Endothelial cell of umbilical vein (primary cell): Measurements from ENCODE around the gene CYB5R2. TPM values are rescaled to one million over a fixed set of nuclear protein-coding genes. Genes with fewer than 3 reads are reported as not detected.

Source experiments
- BruUV-seq: library from RNA; stranded (reverse); fragments of 400-500 nt; replicated peaks from 2 replicates; lab custom pipeline; 2021; lab: Mats Ljungman, UMichigan
- CTCF ChIA-PET: fragments of 300-600, 350-600 bp; sonication (Branson Sonifier 250); formaldehyde crosslinking; loops from one replicate; lab custom pipeline; 2021; ENCODE audit warnings: antibody characterized with exemption, inconsistent platforms; lab: Charles Lee
- POLR2A ChIA-PET: fragments of 300-600, 350-600 bp; sonication (Branson Sonifier 250); formaldehyde crosslinking; loops from one replicate; lab custom pipeline; 2021; ENCODE audit warnings: antibody characterized with exemption, inconsistent platforms; lab: Charles Lee
- DNase-seq: peaks from one replicate; pipeline ENCODE4 v3.0.0-alpha.2; 2011; ENCODE audit warnings: low read depth, low spot score
- FAIRE-seq: peaks from 2 replicates; lab custom pipeline; 2011; peaks lifted over from hg19 to GRCh38; lab: Jason Lieb, UNC
- H2AFZ ChIP-seq: 2 replicates; pipeline ENCODE4 v1.6.0; 2012; ENCODE audit warnings: low read depth, low read length, control low read depth, inconsistent platforms
- H3K27ac ChIP-seq: 2 replicates; pipeline ENCODE4 v1.5.1; 2011; ENCODE audit warnings: low read depth, mild to moderate bottlenecking, control low read depth, low read length, moderate library complexity; ENCODE audit not compliant: insufficient read depth
- H3K27me3 ChIP-seq, 2 experiments: 2 replicates each; pipeline versions ENCODE4 v1.6.0 to v1.6.1; 2011; ENCODE audit warnings: low read length in 2 of 2, mixed read lengths in 1 of 2; ENCODE audit not compliant: control insufficient read depth in 2 of 2, insufficient read depth in 2 of 2
- H3K36me3 ChIP-seq, 2 experiments: 2 replicates in 1 of 2; 3 replicates in 1 of 2; pipeline ENCODE4 v1.5.1; 2011; ENCODE audit warnings: low read length in 2 of 2, mild to moderate bottlenecking in 1 of 2, moderate library complexity in 1 of 2; ENCODE audit not compliant: control insufficient read depth in 2 of 2, insufficient read depth in 2 of 2; ENCODE audit errors: extremely low read depth in 1 of 2
- H3K4me1 ChIP-seq: 3 replicates; pipeline ENCODE4 v1.5.1; 2011; ENCODE audit warnings: mild to moderate bottlenecking, low read length; ENCODE audit not compliant: control insufficient read depth, insufficient read depth; ENCODE audit errors: extremely low read depth
- H3K4me2 ChIP-seq: 2 replicates; pipeline ENCODE4 v1.6.1; 2011; ENCODE audit warnings: low read length, control low read depth, mixed read lengths; ENCODE audit not compliant: insufficient read depth
- H3K4me3 ChIP-seq, 3 experiments: fragments of 200-600 bp in 1 of 3; sonication (generic), shearing (Covaris generic) in 1 of 3; replicated peaks in 1 of 3; 2 replicates each; pipeline ENCODE4 v1.5.1; 2011 to 2016; ENCODE audit warnings: control low read depth in 3 of 3, low read length in 3 of 3, mild to moderate bottlenecking in 2 of 3, inconsistent platforms in 1 of 3, low read depth in 1 of 3, moderate library complexity in 1 of 3; ENCODE audit not compliant: insufficient read depth in 1 of 3
- H3K79me2 ChIP-seq: 2 replicates; pipeline ENCODE4 v1.6.0; 2012; ENCODE audit warnings: low read length, inconsistent platforms; ENCODE audit not compliant: control insufficient read depth, insufficient read depth
- H3K9ac ChIP-seq: replicated peaks from 2 replicates; pipeline ENCODE3; 2011; ENCODE audit warnings: low read length, control low read depth; ENCODE audit not compliant: insufficient read depth; ENCODE audit errors: extremely low read depth
- H3K9me1 ChIP-seq: replicated peaks from 3 replicates; pipeline ENCODE4 v1.6.0; 2011; ENCODE audit warnings: mild to moderate bottlenecking, low read length; ENCODE audit not compliant: control insufficient read depth, insufficient read depth; ENCODE audit errors: extremely low read depth
- H3K9me3 ChIP-seq: replicated peaks from 2 replicates; pipeline ENCODE4 v1.5.1; 2012; ENCODE audit warnings: low read length, inconsistent platforms; ENCODE audit not compliant: control insufficient read depth, insufficient read depth
- H4K20me1 ChIP-seq: replicated peaks from 2 replicates; pipeline ENCODE3; 2011; ENCODE audit warnings: mild to moderate bottlenecking, low read length; ENCODE audit not compliant: control insufficient read depth, insufficient read depth; ENCODE audit errors: extremely low read depth
- CTCF ChIP-seq, 2 donors: IDR thresholded peaks; 1 replicate in 1 of 2; 2 replicates in 1 of 2; pipeline ENCODE4 v1.5.1; 2011; ENCODE audit warnings: low read length in 2 of 2, mild to moderate bottlenecking in 2 of 2, moderate library complexity in 2 of 2, control low read depth in 1 of 2, inconsistent platforms in 1 of 2, low read depth in 1 of 2; ENCODE audit not compliant: insufficient read depth in 1 of 2; ENCODE audit errors: extremely low read depth in 1 of 2
- EZH2 ChIP-seq: IDR thresholded peaks from 2 replicates; pipeline ENCODE4 v1.6.1; 2012; ENCODE audit warnings: borderline replicate concordance, low read depth, mild to moderate bottlenecking, moderate library complexity, low read length, inconsistent platforms; ENCODE audit not compliant: severe bottlenecking
- FOS ChIP-seq: IDR thresholded peaks from 2 replicates; pipeline ENCODE4 v1.6.1; 2011; ENCODE audit warnings: mild to moderate bottlenecking, low read length, moderate library complexity, borderline replicate concordance; ENCODE audit not compliant: insufficient read depth
- GATA2 ChIP-seq: IDR thresholded peaks from 2 replicates; pipeline ENCODE4 v1.7.0; 2011; ENCODE audit warnings: low read depth, mild to moderate bottlenecking, moderate library complexity, mixed read lengths, low read length; ENCODE audit not compliant: insufficient read length, insufficient read depth
- JUN ChIP-seq: IDR thresholded peaks from 2 replicates; pipeline ENCODE4 v1.6.1; 2011; ENCODE audit warnings: borderline replicate concordance, low read depth; ENCODE audit not compliant: insufficient read length, insufficient read depth
- MAX ChIP-seq: IDR thresholded peaks from 2 replicates; pipeline ENCODE4 v1.6.1; 2011; ENCODE audit not compliant: insufficient read depth, insufficient read length
- MYC ChIP-seq: IDR thresholded peaks from one replicate; pipeline ENCODE4 v1.6.1; 2011; ENCODE audit warnings: mild to moderate bottlenecking, low read depth, low read length
- POLR2A ChIP-seq: IDR thresholded peaks from 2 replicates; pipeline ENCODE4 v1.6.1; 2012; ENCODE audit warnings: low read depth, mild to moderate bottlenecking, control low read depth, low read length
- POLR2AphosphoS5 ChIP-seq: IDR thresholded peaks from 2 replicates; pipeline ENCODE4 v1.6.1; 2012; ENCODE audit warnings: low read depth, mild to moderate bottlenecking, control low read depth, low read length, moderate library complexity; ENCODE audit not compliant: insufficient read depth
- dilution Hi-C: fragments of 300-500 bp; cut with MboI; formaldehyde crosslinking; loops from one replicate; pipeline ENCODE4 v1.15.0; 2019; ENCODE audit warnings: low sequenced_read_pairs; ENCODE audit not compliant: extremely low pct_ligation_motif_present
- intact Hi-C: fragments of 100-400 bp; cut with micrococcal nuclease; formaldehyde crosslinking; loops from one replicate; pipeline ENCODE4 v1.10.0; 2022
- polyA plus RNA-seq, 4 experiments: library from polyadenylated mRNA; depleted of rRNA in 3 of 4; stranded (reverse) in 3 of 4; unstranded in 1 of 4; fragments of >200 nt; gene quantifications; 2 replicates each; pipeline versions ENCODE4 v1.2.1 to v1.2.3, GENCODE V29; 2011 to 2012; ENCODE audit warnings: missing spikeins in 1 of 4
- total RNA-seq: library from RNA; stranded (reverse); gene quantifications from 2 replicates; pipeline ENCODE4 v1.2.3, GENCODE V29; 2021

The CYB5R2 gene
- total and polyA plus RNA-seq, 2 donors (not counting 3 experiments of a cell fraction or from before 2014, with no cell fraction given), result 4.8 to 5.0 TPM

GRCh38 chr11:7639643-7640025 lies 33.7 kb downstream of the CYB5R2 start:
- H3K4me1 ChIP-seq, result peaks cover 10% of the 10 kb centered on the region
- no peak overlapping the region for H2AFZ ChIP-seq
- no TSS peak for BruUV-seq
- TF ChIP-seq POLR2A (no peak), MYC (no peak), CTCF (IDR thresholded peaks at IDR 0.05; ENCODE audit: extremely low read depth in 1 of 2, insufficient read depth in 1 of 2, low read depth in 1 of 2, low read length in 2 of 2) (no peak), JUN (no peak), POLR2AphosphoS5 (no peak), MAX (no peak), EZH2 (no peak), FOS (no peak), GATA2 (no peak)
- no peaks in the 10 kb centered on the region for H3K36me3 ChIP-seq
- dilution Hi-C loops, result no loop called here
- no peak overlapping the region for H3K9ac ChIP-seq
- H3K9me1 ChIP-seq, result no peaks in the 10 kb centered on the region
- no peak overlapping the region for H3K27ac ChIP-seq
- no peak for FAIRE-seq
- DNase-seq, result no peak
- POLR2A ChIA-PET, result no interaction called here
- no peaks in the 10 kb centered on the region for H4K20me1 ChIP-seq
- no peaks in the 10 kb centered on the region for H3K9me3 ChIP-seq
- H3K4me3 ChIP-seq, result no peak overlapping the region
- H3K27me3 ChIP-seq, result no peaks in the 10 kb centered on the region
- no peak overlapping the region for H3K4me2 ChIP-seq
- intact Hi-C loops, result no loop called here
- CTCF ChIA-PET, result interaction anchor here (1.0 to 1.4 kb wide), 3 partner anchors 10 to 68 kb away, joined by 4 to 7 read pairs (median 4); no protein-coding TSS in a partner anchor
- H3K79me2 ChIP-seq, result no peaks in the 10 kb centered on the region
